ENCODE data around the gene CCNF. TPM values are rescaled to one million over a fixed set of nuclear protein-coding genes. Genes with fewer than 3 reads are reported as not detected.

The CCNF gene
- polyA plus RNA-seq, 1 donor (not counting 4 experiments of a cell fraction or from before 2014, with no cell fraction given), result 3.5 TPM

DNA sequence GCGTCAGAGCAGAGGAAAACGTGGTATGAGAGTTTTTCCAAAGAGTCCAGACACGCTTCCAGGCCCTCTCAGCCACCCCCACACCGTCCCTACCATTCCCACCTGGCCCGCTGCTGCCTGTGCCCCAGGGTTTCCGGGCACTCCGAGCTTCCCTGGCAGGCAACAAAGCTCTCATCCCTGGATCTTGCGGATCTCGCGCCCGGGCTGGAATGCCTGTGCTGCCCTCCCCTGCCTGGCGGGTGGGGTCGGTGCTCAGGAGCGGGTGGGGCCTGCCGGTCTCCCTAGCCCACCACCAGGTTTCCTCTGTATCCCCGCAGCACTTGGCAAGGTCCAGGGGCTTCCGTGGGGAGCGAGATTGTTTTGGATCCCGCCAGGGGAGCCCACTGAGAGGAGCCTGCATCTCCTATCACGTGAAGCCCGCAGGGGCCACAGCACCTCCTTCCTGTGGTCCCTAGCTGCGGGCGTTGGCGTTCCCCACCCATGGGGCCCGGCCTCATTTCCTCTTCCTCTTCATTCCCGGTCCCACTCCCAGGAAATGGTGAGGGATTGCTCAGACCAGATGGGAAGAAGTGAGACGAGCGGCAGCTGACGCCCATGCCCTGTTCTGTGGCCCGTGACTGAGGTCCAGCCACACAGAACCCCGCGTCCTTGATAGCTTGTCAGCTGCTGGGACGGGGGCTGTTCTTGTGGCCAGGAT, 56.7 kb downstream of the CCNF start:
- no peaks in the 10 kb centered on the region for H3K27me3 ChIP-seq (ENCODE audit: control insufficient read depth, extremely low read depth, insufficient read depth, low read length)
- H4K20me1 ChIP-seq (ENCODE audit: control insufficient read depth, extremely low read depth, insufficient read depth, low read length), result peaks cover 3% of the 10 kb centered on the region
- FAIRE-seq, result no peak
- DNase-seq (ENCODE audit: low read depth, low spot score), result no peak
- no peak overlapping the region for H3K4me2 ChIP-seq (ENCODE audit: control insufficient read depth, extremely low read depth, insufficient read depth, low read depth, low read length)
- no peaks in the 10 kb centered on the region for H3K9me3 ChIP-seq (ENCODE audit: control insufficient read depth, low read depth, low read length)
- TF ChIP-seq, protein P1, sequence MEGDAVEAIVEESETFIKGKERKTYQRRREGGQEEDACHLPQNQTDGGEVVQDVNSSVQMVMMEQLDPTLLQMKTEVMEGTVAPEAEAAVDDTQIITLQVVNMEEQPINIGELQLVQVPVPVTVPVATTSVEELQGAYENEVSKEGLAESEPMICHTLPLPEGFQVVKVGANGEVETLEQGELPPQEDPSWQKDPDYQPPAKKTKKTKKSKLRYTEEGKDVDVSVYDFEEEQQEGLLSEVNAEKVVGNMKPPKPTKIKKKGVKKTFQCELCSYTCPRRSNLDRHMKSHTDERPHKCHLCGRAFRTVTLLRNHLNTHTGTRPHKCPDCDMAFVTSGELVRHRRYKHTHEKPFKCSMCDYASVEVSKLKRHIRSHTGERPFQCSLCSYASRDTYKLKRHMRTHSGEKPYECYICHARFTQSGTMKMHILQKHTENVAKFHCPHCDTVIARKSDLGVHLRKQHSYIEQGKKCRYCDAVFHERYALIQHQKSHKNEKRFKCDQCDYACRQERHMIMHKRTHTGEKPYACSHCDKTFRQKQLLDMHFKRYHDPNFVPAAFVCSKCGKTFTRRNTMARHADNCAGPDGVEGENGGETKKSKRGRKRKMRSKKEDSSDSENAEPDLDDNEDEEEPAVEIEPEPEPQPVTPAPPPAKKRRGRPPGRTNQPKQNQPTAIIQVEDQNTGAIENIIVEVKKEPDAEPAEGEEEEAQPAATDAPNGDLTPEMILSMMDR (optimal IDR thresholded peaks at IDR 0.05 in 1 of 3, IDR thresholded peaks at IDR 0.05 in 1 of 3, conservative IDR thresholded peaks at IDR 0.05 in 1 of 3; ENCODE audit: extremely low read depth in 1 of 3, insufficient read depth in 2 of 3, low read length in 3 of 3), result no peak
- no peak for TF ChIP-seq EZH2 (IDR thresholded peaks at IDR 0.05; ENCODE audit: low read length)
- H3K9ac ChIP-seq (ENCODE audit: control insufficient read depth, extremely low read depth, insufficient read depth, low read length), result no peak overlapping the region
- H2AFZ ChIP-seq (ENCODE audit: control insufficient read depth, low read length), result no peak overlapping the region
- H3K4me1 ChIP-seq (ENCODE audit: control insufficient read depth, extremely low read depth, insufficient read depth, low read length), result peaks cover 3% of the 10 kb centered on the region
- H3K36me3 ChIP-seq (ENCODE audit: control insufficient read depth in 2 of 2, extremely low read depth in 1 of 2, insufficient read depth in 2 of 2, low read length in 2 of 2), result no peaks in the 10 kb centered on the region
- no peaks in the 10 kb centered on the region for H3K9me1 ChIP-seq (ENCODE audit: control insufficient read depth, extremely low read depth, insufficient read depth, low read length)
- H3K27ac ChIP-seq (ENCODE audit: control insufficient read depth, insufficient read depth, low read length), result no peak overlapping the region
- no peaks in the 10 kb centered on the region for H3K79me2 ChIP-seq (ENCODE audit: control insufficient read depth, insufficient read depth, low read length)
- no peak overlapping the region for H3K4me3 ChIP-seq (ENCODE audit: control insufficient read depth in 2 of 3, extremely low read depth in 1 of 3, insufficient read depth in 2 of 3, low read depth in 1 of 3, low read length in 3 of 3)
- dilution Hi-C loops (cut with MboI; ENCODE audit: extremely low pct_ligation_motif_present, low sequenced_read_pairs), result no loop called here

DNA sequence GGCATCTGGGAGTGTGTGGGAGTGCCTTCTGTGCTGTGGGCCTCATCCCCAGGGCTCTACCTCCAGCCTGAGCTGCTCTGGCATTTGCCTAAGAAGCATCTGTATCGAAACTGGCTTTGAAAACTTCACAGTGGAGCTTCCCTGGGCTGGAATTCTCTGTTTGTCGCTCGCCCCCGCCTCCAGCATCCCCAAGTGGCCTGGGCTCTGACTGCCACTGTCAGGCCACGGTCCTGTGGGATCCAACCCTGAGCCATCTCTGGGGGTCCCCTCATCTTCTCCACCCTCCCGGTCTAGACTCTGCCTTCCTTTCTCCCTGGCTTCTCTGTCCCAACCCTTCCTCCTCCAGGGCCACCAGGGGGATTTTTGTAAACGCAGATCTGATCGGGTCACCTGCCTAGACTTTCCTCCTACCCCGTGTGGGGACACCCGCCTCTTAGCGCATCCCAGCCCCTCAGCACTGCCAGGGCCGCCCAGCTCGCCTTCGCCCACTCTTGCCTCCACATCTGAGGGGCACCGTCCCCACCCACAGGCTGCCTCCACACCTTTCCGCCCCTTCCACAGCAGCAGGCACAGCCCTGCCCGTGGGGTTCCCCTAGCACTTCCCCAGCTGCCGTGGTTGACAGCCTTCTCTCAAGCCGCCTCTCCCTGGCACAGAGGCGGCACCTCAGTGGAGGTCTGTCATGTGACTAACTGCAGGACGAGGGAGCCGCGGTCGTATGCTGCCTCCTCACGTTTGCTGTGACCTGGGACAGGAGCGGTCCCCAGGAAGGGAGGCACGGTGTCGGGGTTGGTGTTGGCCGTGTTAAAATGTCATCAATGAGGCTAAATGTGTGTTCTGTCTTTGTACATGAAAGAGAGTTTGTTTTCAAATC, 57.6 kb downstream of the CCNF start:
- no peaks in the 10 kb centered on the region for H3K79me2 ChIP-seq (ENCODE audit: control insufficient read depth, insufficient read depth, low read length)
- H3K9me1 ChIP-seq (ENCODE audit: control insufficient read depth, extremely low read depth, insufficient read depth, low read length), result no peaks in the 10 kb centered on the region
- peak overlapping the region; percentile 43 for H3K4me2 ChIP-seq (ENCODE audit: control insufficient read depth, extremely low read depth, insufficient read depth, low read depth, low read length)
- TF ChIP-seq EZH2 (IDR thresholded peaks at IDR 0.05; ENCODE audit: low read length), result no peak
- TF ChIP-seq, protein P1 (optimal IDR thresholded peaks at IDR 0.05 in 1 of 3, IDR thresholded peaks at IDR 0.05 in 1 of 3, conservative IDR thresholded peaks at IDR 0.05 in 1 of 3; ENCODE audit: extremely low read depth in 1 of 3, insufficient read depth in 2 of 3, low read length in 3 of 3), result peak; percentile 32 to 76 (median 52)
- dilution Hi-C loops (cut with MboI; ENCODE audit: extremely low pct_ligation_motif_present, low sequenced_read_pairs), result no loop called here
- no peaks in the 10 kb centered on the region for H3K9me3 ChIP-seq (ENCODE audit: control insufficient read depth, low read depth, low read length)
- no peak overlapping the region for H3K27ac ChIP-seq (ENCODE audit: control insufficient read depth, insufficient read depth, low read length)
- no peak overlapping the region for H3K4me3 ChIP-seq (ENCODE audit: control insufficient read depth in 2 of 3, extremely low read depth in 1 of 3, insufficient read depth in 2 of 3, low read depth in 1 of 3, low read length in 3 of 3)
- H3K27me3 ChIP-seq (ENCODE audit: control insufficient read depth, extremely low read depth, insufficient read depth, low read length), result no peaks in the 10 kb centered on the region
- FAIRE-seq (no peak), DNase-seq (ENCODE audit: low read depth, low spot score) (no peak)
- no peaks in the 10 kb centered on the region for H3K36me3 ChIP-seq (ENCODE audit: control insufficient read depth in 2 of 2, extremely low read depth in 1 of 2, insufficient read depth in 2 of 2, low read length in 2 of 2)
- peaks cover 3% of the 10 kb centered on the region for H3K4me1 ChIP-seq (ENCODE audit: control insufficient read depth, extremely low read depth, insufficient read depth, low read length)
- H2AFZ ChIP-seq (ENCODE audit: control insufficient read depth, low read length), result peak overlapping the region; percentile 35
- H3K9ac ChIP-seq (ENCODE audit: control insufficient read depth, extremely low read depth, insufficient read depth, low read length), result no peak overlapping the region
- peaks cover 3% of the 10 kb centered on the region for H4K20me1 ChIP-seq (ENCODE audit: control insufficient read depth, extremely low read depth, insufficient read depth, low read length)

Data from keratinocyte (primary cell).